ENCODE results near the gene C10orf105. TPM values are rescaled to one million over a fixed set of nuclear protein-coding genes. Genes with fewer than 3 reads are reported as not detected.

C10orf105 gene
- total RNA-seq, 3 donors from 2014 or later: 0.10 TPM; not detected in 2

DNA sequence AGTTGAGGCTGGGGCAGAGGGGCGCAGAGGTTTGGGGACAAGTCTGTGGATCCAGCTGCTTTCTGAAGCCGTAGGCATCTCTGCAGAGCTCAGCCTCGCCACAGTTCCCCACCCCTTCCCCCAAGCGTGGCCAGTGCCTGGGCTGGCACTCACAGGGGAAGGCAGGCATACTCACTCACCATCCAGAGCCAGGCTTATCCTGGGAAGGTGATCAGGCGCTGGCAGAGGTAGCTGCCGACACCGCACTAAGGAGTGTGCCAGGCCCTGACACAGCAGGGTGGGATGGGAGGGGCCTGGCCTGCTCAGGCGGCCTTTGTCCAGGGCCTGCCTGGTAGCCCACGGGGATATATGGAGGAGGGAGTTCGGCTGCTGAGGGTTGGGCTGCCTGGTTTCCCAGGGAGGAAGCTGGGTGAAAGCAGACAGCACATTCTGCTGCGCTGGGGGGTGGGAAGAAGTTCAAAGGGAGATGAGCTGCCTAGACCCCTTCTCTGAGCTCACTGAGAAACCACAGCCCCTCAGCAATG is 37.9 kb upstream of the C10orf105 start:
- intact Hi-C loops (cut with DNase I, micrococcal nuclease): no loop called here
- Histone ChIP-seq H3K4me1 (ENCODE audit: low read depth) (peaks cover 23% of the 10 kb centered on the region), H3K9me3 (no peaks in the 10 kb centered on the region), H3K36me3 (ENCODE audit: low read depth) (no peaks in the 10 kb centered on the region), H3K4me3 (no peak overlapping the region)
- ATAC-seq (peak; percentile 61), DNase-seq (peak in 1 of 3 donors; percentile 65)
- TF ChIP-seq, protein P1, sequence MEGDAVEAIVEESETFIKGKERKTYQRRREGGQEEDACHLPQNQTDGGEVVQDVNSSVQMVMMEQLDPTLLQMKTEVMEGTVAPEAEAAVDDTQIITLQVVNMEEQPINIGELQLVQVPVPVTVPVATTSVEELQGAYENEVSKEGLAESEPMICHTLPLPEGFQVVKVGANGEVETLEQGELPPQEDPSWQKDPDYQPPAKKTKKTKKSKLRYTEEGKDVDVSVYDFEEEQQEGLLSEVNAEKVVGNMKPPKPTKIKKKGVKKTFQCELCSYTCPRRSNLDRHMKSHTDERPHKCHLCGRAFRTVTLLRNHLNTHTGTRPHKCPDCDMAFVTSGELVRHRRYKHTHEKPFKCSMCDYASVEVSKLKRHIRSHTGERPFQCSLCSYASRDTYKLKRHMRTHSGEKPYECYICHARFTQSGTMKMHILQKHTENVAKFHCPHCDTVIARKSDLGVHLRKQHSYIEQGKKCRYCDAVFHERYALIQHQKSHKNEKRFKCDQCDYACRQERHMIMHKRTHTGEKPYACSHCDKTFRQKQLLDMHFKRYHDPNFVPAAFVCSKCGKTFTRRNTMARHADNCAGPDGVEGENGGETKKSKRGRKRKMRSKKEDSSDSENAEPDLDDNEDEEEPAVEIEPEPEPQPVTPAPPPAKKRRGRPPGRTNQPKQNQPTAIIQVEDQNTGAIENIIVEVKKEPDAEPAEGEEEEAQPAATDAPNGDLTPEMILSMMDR (IDR thresholded peaks at IDR 0.05): no peak

DNA sequence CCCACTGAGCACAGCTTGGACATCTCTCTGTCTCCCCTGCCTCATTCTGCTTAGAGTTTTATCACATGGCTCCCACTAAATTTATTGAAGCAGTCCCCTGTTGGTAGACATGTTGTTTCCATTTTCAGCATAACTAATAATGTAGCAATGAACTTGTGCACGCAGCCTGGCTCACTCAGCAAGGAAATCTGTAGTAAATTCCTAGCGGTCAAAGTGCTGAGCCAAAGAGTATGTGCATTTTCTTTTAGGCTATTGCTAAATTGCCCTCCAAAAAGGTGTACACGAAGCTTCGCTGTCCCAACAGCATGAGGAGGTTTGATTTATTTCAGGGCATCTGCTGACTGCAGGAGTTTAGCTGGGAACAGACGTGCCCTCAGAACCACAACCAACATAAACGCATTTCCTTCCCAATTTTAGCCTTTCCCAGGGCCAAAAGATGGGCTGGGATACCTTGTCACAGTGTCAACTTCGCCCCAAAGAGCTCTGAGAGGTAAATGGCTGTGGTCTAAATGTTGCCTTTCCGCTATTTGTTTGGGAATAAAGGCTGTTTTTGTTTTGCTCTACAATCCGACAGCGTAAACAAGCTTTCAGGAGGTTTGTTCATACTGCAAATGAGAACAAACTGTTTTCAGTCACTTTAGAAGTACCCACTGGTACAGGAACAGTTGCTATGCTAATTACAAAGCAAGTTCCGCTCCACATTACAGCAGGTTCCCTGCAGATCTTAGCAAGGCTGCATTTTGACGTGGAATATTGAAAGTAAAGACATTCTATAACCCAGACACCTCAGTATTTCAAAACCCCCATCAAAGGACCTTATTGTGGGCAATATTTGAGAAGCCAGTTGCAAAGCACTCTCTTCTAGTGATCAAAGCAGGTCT is 37.0 kb upstream of the C10orf105 start:
- Histone ChIP-seq H3K9me3 (no peaks in the 10 kb centered on the region), H3K4me1 (ENCODE audit: low read depth) (peaks cover 25% of the 10 kb centered on the region), H3K36me3 (ENCODE audit: low read depth) (no peaks in the 10 kb centered on the region), H3K4me3 (no peak overlapping the region)
- intact Hi-C loops (cut with DNase I, micrococcal nuclease): no loop called here
- TF ChIP-seq, protein P1 (IDR thresholded peaks at IDR 0.05): no peak
- ATAC-seq (peak; percentile 39), DNase-seq (peak in 1 of 3 donors; percentile 6)

DNA sequence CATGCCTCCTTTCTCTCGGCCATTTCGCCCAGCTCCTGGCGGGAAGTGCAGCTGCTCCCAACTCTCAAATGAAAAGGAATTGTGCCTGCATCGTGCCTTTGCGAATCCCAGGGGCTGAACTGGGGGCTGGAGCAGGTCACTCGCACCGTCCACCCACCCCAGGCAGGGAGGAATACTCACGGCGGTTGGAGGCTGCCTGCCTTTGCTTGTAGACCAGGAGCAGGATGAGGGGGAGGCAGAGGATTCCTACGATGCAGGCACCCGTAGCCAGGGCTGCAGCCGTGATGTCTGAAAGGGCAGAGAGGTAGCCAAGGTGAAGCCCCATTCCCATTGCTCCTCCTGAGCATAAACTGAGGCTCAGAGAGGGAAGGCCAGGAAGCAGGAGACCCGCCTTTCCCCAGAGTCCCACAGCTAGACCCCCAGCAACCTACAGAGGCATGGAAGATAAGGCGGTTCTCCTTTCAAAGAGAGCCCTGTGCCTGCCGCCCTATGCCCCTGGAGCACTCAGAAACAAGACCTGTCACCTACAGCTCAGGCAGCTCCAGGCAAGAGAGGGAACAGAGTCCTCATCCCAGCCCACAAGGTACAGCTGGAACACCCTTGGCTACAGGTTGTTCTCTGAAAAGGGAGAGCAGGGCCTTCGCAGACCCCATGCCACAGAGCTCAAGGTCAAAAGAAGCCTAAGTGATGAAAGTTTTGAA is 35.8 kb upstream of the C10orf105 start:
- no peaks in the 10 kb centered on the region for H3K36me3 ChIP-seq (ENCODE audit: low read depth)
- ATAC-seq: no peak

DNA sequence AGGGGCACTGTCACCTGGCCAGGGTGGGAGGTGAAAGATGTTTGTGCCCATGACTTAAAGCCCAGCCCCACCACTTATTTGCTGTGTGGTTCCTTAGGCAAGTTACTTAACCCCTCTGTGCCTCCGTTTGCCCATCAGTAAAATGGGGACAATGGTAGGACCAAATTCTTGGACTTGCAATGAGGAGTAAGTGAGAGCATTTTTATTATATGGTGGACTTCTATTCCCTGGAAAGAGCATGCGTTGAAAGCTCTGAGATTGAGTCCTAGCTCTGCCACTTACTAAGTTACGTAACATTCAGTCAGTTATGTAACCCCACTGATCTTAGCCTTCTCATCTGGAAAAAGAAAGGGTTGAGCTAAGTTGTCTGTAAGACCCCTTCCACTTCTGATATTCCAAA is 35.0 kb upstream of the C10orf105 start:
- Histone ChIP-seq H3K4me1 (ENCODE audit: low read depth) (peaks cover 25% of the 10 kb centered on the region), H3K9me3 (no peaks in the 10 kb centered on the region), H3K36me3 (ENCODE audit: low read depth) (no peaks in the 10 kb centered on the region), H3K4me3 (no peak overlapping the region)
- DNase-seq (no peak), ATAC-seq (no peak)
- intact Hi-C loops (cut with DNase I, micrococcal nuclease): no loop called here
- TF ChIP-seq, protein P1 (IDR thresholded peaks at IDR 0.05): no peak

More for the DNA sequence above, 35.8 kb upstream of the C10orf105 start:
- TF ChIP-seq, protein P1 (IDR thresholded peaks at IDR 0.05): no peak
- peak in 1 of 3 donors; percentile 52 for DNase-seq
- Histone ChIP-seq H3K4me1 (ENCODE audit: low read depth) (peaks cover 25% of the 10 kb centered on the region), H3K9me3 (no peaks in the 10 kb centered on the region), H3K4me3 (no peak overlapping the region)
- intact Hi-C loops (cut with DNase I, micrococcal nuclease): no loop called here

DNA sequence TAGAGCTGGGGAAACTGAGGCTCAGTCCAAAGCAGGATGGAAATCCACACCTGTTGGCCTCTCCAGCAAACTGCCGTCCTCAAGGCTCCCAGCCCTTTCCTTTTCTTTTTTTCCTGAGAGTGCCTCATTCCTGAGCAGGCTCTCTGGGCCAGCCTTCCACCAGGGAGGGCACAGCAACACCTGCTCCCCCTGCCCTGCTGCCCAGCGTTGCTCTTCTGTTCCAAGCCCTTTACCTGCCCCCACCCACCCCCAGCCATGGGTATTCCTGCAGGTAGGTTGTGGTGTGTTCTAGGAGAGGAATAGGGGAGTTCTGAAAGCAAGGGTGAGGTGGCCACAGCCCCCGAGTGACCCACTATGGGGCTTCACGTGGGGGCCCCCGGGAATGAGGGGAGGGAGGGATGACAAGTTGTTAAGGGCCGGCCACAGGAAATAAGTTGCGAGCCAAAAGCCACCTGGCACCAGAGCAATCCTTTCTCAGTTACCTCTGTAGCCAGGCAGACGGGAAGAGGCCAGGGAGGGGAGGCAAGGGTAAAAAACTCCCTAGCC is 34.5 kb upstream of the C10orf105 start:
- no peak overlapping the region for H3K4me3 ChIP-seq
- intact Hi-C loops (cut with DNase I, micrococcal nuclease): no loop called here
- DNase-seq: peak in 2 of 3 donors; percentile 31 to 42
- H3K4me1 ChIP-seq (ENCODE audit: low read depth): peaks cover 30% of the 10 kb centered on the region
- TF ChIP-seq, protein P1 (IDR thresholded peaks at IDR 0.05): no peak
- no peaks in the 10 kb centered on the region for H3K36me3 ChIP-seq (ENCODE audit: low read depth)
- no peaks in the 10 kb centered on the region for H3K9me3 ChIP-seq
- no peak for ATAC-seq
